Thyroid gland (tissue), 4 donors: ENCODE data around the gene ETFB. TPM values are rescaled to one million over a fixed set of nuclear protein-coding genes. Genes with fewer than 3 reads are reported as not detected.
"Not testable (repeated sequence)": the region's sequence is repeated elsewhere in the genome, so short reads cannot be mapped to it uniquely, and the experiment has no call there.

Experiments used
- DNase-seq, 2 donors: peaks; one replicate each; pipeline ENCODE4 v3.0.0-alpha.2; 2019
- H3K27ac ChIP-seq, 3 donors: fragments of 200-600 bp; sonication (generic); 1 replicate in 2 of 3; 2 replicates in 1 of 3; pipeline ENCODE4 v1.5.1; 2016 to 2019; ENCODE audit warnings: mild to moderate bottlenecking in 1 of 3, moderate library complexity in 1 of 3
- H3K27me3 ChIP-seq: fragments of 200-600 bp; sonication (generic); one replicate; pipeline ENCODE4 v1.5.1; 2019
- H3K36me3 ChIP-seq, 2 donors: fragments of 200-600 bp; sonication (generic); one replicate each; pipeline ENCODE4 v1.5.1; 2016 to 2019
- H3K4me1 ChIP-seq, 2 donors: fragments of 200-600 bp; sonication (generic); one replicate each; pipeline ENCODE4 v1.5.1; 2017 to 2019
- H3K4me3 ChIP-seq, 3 donors: fragments of 200-600 bp; sonication (generic); replicated peaks in 1 of 3; 1 replicate in 2 of 3; 2 replicates in 1 of 3; pipeline ENCODE4 v1.5.1; 2016; ENCODE audit warnings: mild to moderate bottlenecking in 1 of 3
- H3K9me3 ChIP-seq: fragments of 200-600 bp; sonication (generic); one replicate; pipeline ENCODE4 v1.5.1; 2017
- CTCF ChIP-seq, 6 experiments: fragments of 200-600 bp in 3 of 6; fragments of 450-650 bp in 3 of 6; sonication (generic) in 3 of 6; IDR thresholded peaks; one replicate each; pipeline ENCODE4 v1.5.1; 2016 to 2019; ENCODE audit warnings: antibody characterized with exemption in 6 of 6, mild to moderate bottlenecking in 2 of 6, inconsistent platforms in 1 of 6, moderate library complexity in 1 of 6
- POLR2A ChIP-seq, 2 donors: fragments of 450-650 bp; IDR thresholded peaks; one replicate each; pipeline ENCODE4 v1.6.1; 2017; ENCODE audit warnings: antibody characterized with exemption in 2 of 2, mild to moderate bottlenecking in 2 of 2, moderate library complexity in 1 of 2
- WGBS, 2 donors: methylation state at CpG; one replicate each; pipeline ENCODE4 v1.1.5; 2017; 5-methylcytosine and 5-hydroxymethylcytosine counted together
- intact Hi-C: fragments of 100-400 bp; cut with DNase I; formaldehyde crosslinking; loops from one replicate; pipeline ENCODE4 v1.15.1; 2023
- total RNA-seq, 4 donors: library from RNA; depleted of rRNA; stranded (reverse); fragments of >200 nt; gene quantifications; one replicate each; pipeline ENCODE4 v1.2.3, GENCODE V29; 2016

Gene ETFB
- 100 to 1,000 TPM in 2 of 4 donors, 10 to 100 TPM in 2; 73.1 to 177 (median 129) TPM for total RNA-seq

GRCh38 chr19:51365965-51366388 is at the start of gene ETFB:
Gene ETFB (minus strand): TSS chr19:51366388. CDS start chr19:51366326, 62 bp downstream.
- Histone ChIP-seq H3K9me3 (no peaks in the 10 kb centered on the region), H3K27me3 (no peaks in the 10 kb centered on the region), H3K36me3 (no peaks in the 10 kb centered on the region), H3K4me1 (peaks cover 14 to 24% of the 10 kb centered on the region in 2 donors), H3K27ac (peak within 1 kb of the TSS; percentile 72 to 90 (median 88)), H3K4me3 (peak within 1 kb of the TSS; percentile 23 to 87 (median 65))
- 0 to 1% methylated on average over 7 to 15 of the region's 27 CpGs for WGBS, 2 donors
- no peak for TF ChIP-seq POLR2A (IDR thresholded peaks at IDR 0.05)
- TF ChIP-seq CTCF (IDR thresholded peaks at IDR 0.05), result no peak
- DNase-seq, result no peak
- intact Hi-C loops, result no loop called here

GRCh38 chr19:51415187-51415586 is 49.0 kb upstream of the ETFB start:
- Histone ChIP-seq H3K27me3 (no peaks in the 10 kb centered on the region), H3K27ac (no peak overlapping the region), H3K4me1 (no peaks in the 10 kb centered on the region), H3K36me3 (no peaks in the 10 kb centered on the region), H3K4me3 (no peak overlapping the region), H3K9me3 (no peaks in the 10 kb centered on the region)
- DNase-seq, result no peak
- intact Hi-C loops, result no loop called here
- no peak for TF ChIP-seq CTCF (IDR thresholded peaks at IDR 0.05)
- no peak for TF ChIP-seq POLR2A (IDR thresholded peaks at IDR 0.05)
- WGBS, 2 donors, result 82% methylated on average over 11 of the region's 12 CpGs; no CpG with 5 or more reads in 1 of the 2 donors

- H3K4me3 ChIP-seq, result no peak overlapping the region
- H3K36me3 ChIP-seq, result no peaks in the 10 kb centered on the region
- H3K27me3 ChIP-seq, result no peaks in the 10 kb centered on the region
- no peak overlapping the region for H3K27ac ChIP-seq
- H3K4me1 ChIP-seq, result no peaks in the 10 kb centered on the region
- intact Hi-C loops, result no loop called here
- no peaks in the 10 kb centered on the region for H3K9me3 ChIP-seq
- no peak for DNase-seq
- TF ChIP-seq CTCF (IDR thresholded peaks at IDR 0.05) (no peak), POLR2A (IDR thresholded peaks at IDR 0.05) (no peak)
- 86 to 90% methylated on average over 15 of the region's 15 CpGs for WGBS, 2 donors
Observed at GRCh38 chr19:51410950-51411748, 45.0 kb upstream of the ETFB start.

- no peaks in the 10 kb centered on the region for H3K9me3 ChIP-seq
- H3K27ac ChIP-seq, result no peak overlapping the region
- no peaks in the 10 kb centered on the region for H3K4me1 ChIP-seq
- peak in 2 of 6 experiments; percentile 14 to 28 for TF ChIP-seq CTCF (IDR thresholded peaks at IDR 0.05)
- no peak for TF ChIP-seq POLR2A (IDR thresholded peaks at IDR 0.05)
- no peak overlapping the region for H3K4me3 ChIP-seq
- H3K36me3 ChIP-seq, result no peaks in the 10 kb centered on the region
- intact Hi-C loops, result no loop called here
- DNase-seq, result no peak
- 39 to 43% methylated on average over 6 of the region's 6 CpGs for WGBS, 2 donors
- H3K27me3 ChIP-seq, result no peaks in the 10 kb centered on the region
Observed at GRCh38 chr19:51407511-51408131, 41.4 kb upstream of the ETFB start.

- no peak for DNase-seq
- H3K4me3 ChIP-seq, result no peak overlapping the region
- no peaks in the 10 kb centered on the region for H3K36me3 ChIP-seq
- no peaks in the 10 kb centered on the region for H3K9me3 ChIP-seq
- intact Hi-C loops, result no loop called here
- H3K27ac ChIP-seq, result no peak overlapping the region
- H3K4me1 ChIP-seq, result no peaks in the 10 kb centered on the region
- 95 to 97% methylated on average over 9 of the region's 9 CpGs for WGBS, 2 donors
- H3K27me3 ChIP-seq, result no peaks in the 10 kb centered on the region
- TF ChIP-seq CTCF (IDR thresholded peaks at IDR 0.05), result no peak
- no peak for TF ChIP-seq POLR2A (IDR thresholded peaks at IDR 0.05)
Observed at GRCh38 chr19:51402117-51402516, 35.9 kb upstream of the ETFB start.

GRCh38 chr19:51399936-51400335 is 33.7 kb upstream of the ETFB start:
- 86 to 94% methylated on average over 7 of the region's 7 CpGs for WGBS, 2 donors
- not testable (repeated sequence) for H3K4me1 ChIP-seq, DNase-seq, H3K9me3 ChIP-seq, H3K27ac ChIP-seq, H3K27me3 ChIP-seq, H3K4me3 ChIP-seq, H3K36me3 ChIP-seq
- intact Hi-C loops, result loop anchor here (10.0 kb wide), 1 partner anchor 55 kb away; the partner anchor contains the start of gene VSIG10L
